ENCODE data around the gene INPP5A.

Gene INPP5A

DNA sequence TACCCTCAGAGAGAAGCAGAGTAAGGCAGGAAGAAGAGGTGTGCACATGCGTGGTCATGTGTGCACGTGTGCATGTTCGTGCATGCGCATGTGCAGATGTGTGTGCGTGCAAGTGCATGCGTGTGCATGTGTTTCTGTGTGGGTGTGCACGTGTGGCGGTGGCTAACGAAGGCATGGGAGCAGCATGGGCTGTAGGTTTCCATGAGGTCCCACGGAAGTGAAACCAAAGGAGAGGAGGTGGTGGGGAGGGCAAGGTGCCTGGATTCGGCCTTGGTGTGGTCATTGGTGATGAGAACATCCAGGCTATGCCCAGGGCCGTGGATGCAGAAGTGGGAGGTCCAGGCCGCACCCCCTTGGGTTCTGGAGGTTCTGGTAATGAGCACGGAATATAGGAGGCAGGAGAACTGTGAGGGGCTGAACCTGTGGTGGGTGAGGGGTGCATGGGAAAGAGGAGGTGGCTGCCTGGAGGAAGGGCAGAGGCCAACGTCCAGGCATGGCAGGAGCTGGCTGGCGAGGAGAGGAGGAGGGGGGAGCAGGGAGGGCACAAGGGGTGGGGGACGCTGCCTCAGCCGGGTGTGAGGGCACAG, 2.4 kb upstream of the INPP5A start:
- no peak for DNase-seq (ENCODE audit: low read depth in 2 of 2)

DNA sequence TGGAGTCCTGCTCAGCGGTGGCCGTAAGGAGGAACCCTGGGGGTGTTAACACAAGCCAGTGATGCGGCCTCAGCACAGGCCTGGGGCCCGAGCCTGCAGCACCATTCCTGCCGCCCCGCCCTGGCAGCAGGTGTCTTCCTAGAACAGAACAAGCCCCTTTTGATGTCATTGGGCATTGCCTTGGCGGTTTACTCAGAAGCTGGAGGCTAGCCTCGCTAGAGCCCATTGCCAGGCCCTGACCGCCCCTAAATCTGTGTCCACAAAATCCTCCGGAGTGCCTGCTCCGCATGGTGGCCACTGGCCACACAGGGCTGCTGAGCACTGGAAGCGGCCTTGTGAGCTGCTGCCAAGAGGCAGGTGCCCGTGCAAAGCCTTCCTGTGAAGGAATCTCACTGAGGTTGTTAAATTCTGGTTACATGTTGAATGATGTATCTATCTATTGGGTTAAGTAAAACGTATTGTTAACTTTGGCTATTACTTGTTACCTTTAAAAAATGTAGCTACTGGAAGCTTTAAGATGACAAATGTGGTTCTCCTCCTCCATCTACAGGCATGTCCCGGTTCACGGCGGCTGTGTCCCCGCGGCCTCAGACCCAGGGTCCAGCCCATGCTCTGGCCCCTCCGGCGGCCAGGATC, 1.2 kb upstream of the INPP5A start:
- DNase-seq (ENCODE audit: low read depth in 2 of 2): no peak

DNA sequence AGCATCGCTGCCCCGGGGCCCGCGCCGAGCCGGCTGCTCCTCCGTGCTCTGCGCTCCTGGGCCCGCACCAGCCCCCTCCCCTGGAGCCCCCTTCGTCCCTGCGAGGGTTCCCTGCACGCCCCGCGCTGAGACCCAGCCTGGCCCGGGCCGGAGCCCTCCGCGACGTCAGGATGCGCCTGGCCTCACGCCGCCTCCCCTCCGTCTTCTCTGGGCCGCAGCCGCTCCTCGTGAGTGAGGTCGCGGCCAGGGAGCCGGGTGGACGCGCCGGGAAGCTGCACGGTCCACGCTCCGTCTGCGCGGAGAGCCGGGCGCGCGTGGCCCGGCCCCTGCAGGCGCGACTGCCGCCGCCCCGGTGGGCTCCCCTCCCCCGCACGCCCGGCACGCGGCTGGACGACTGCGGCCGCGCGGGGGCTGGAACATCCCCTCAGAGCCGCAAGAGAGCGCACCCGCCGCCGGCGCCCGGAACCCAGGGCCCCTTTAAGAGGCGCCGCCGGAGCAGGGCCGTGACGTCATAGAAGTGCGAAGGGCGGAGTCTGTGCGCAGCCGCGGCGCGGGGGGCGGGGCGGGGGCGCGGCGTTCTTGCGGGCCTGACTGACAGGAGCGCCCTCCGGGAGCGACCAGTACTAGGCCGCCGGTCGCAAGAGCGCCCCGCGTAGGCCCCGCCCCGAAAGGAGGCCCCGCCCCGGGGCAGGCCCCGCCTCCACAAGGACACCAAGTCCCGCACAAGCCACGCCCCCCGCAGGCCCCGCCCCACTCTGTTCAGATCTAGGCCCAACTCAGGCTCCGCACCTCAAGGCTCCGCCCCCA, 507 bp upstream of the INPP5A start:
- peak; percentile 97 to 98 for DNase-seq (ENCODE audit: low read depth in 2 of 2)

DNA sequence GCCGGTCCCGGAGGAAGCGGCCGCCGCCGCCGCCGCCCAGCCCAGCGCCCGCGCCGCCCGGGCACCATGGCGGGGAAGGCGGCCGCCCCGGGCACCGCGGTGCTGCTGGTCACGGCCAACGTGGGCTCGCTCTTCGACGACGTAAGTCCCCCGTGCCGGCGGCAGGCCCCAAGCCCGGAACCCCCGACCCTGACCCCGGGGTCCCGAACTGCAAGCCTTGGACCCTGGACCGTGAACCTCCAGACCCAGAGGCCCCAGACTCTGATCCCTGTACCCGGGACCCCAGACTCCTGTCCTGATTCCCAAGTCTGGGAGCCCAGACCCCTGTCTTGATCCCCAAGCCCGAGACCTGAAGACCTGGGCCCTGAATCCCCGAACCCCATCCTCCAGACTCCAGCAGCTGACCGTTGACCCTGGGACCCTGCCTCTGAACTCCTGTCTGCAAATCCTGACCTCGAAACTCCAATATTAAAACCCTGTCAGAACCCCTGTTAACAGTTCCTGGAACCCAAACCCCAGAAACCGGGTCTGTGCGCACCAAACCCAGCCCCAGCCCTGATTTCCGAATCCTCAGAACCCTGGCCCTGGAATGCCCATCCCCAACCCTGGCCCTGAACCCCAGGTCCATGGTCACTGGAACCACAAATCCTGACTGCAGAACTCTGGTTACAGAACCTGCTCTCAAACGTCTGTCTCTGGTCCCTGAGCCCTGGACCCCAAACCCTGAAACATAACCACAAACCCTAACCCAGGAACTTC, 623 bp downstream of the INPP5A start:
- DNase-seq (ENCODE audit: low read depth in 2 of 2): no peak

DNA sequence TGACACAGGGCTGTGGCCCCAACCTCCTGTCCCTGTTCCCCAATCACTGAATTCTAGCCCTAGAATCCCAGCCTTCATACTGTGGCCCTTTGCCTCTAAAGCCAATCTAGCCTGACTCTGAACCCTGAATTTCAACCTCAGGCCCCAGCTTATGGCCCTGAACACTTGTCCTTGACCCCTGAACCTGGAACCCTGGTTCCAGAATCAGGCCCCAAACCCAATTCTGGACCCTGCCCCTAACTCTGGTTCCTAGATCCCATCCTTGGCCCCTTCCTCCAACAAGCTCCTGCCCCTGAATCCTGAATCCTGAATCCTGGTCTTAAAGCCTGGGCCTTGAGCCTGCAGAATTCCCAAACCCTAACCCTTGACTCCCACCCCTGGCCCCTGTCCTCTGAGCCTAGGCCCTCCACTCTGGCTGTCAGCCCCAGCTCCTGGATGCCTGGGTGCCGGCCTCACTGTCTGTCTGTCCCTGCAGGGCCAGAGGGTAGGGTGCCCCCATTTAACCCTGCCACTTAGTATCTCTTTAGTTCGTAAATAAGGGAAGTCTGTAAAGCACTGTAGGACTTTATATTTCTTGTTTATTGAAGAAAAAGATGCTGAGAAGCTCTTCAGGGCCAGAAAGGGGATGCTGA, 1.3 kb downstream of the INPP5A start:
- no peak for DNase-seq (ENCODE audit: low read depth in 2 of 2)

DNA sequence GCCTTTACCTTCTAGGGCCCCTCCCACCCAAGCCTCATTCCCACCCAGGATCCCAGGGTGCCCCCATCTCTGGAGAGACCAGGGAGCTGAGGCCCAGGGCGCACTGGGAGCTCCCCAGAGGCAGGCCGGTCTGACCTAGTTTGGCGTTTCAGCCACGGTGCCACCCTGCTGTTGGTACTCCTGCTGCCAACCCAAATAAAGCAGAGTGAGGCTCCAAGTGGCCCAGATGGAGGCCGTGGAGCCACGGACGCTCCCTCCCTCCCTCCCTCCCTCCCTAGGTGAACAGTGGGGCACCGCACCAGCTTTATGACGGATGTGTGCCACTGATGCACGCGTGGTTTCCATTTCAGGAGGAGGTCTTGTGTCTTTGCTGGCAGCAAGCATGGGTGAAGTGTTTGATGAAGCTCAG, 1.8 kb downstream of the INPP5A start:
- DNase-seq (ENCODE audit: low read depth in 2 of 2): no peak

DNA sequence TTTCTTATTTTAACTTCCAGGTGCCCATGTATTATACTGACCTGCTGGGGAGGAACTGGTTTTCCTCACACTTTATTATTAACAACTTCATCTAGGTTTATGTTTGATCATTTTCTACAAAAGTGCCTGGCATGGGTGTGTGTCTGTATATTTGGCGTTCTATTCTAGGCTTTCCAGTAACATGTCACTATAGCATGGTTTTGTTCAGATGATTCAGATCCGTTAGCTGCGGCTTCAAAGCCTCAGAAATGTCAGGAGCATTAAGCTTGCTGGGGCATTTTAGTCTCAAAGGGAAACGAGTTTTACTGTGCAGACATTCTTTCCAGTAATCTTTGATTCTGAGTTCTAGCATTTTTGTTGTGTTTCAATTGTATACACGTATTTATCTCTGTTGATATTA, 2.3 kb downstream of the INPP5A start:
- peak in 1 of 2 experiments; percentile 32 for DNase-seq (ENCODE audit: low read depth in 2 of 2)

DNA sequence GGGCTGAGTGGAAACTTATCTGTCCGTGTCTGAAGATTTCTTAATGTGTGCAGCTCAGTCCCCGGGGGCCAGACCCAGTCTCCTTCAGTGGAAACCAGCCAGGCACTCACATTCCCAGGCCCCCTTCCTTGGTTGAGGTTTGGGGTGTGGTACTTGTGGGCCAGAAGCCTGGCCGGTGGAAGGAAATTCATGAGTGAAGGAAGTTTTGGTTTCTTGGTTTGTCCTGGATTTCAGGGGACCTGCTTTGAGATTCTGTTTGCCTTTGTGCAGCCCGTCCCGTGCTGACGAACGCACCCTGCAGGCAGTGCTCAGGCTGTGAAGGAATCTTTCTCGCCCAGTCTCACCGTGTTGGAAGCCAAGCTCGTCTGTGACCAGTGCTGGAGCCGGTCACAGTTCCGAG, 2.9 kb downstream of the INPP5A start:
- no peak for DNase-seq (ENCODE audit: low read depth in 2 of 2)

DNA sequence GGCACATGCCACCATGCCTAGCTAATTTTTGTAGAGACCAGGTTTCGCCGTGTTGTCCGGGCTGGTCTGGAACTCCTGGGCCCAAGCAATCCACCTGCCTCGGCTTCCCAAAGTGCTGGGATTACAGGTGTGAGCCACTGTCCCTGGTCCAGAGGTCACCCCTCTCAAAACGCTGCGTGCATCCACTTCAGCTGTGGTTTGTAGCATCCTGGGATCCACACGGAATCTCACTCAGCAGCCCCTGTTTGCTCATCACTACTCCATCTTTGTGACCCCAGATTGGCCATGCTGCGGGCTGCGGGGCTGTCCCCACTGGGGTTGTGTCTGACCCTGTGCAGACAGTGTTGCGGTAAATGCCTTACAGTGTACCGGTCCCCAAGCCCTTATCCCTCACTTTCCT, 3.5 kb downstream of the INPP5A start:
- no peak for DNase-seq (ENCODE audit: low read depth in 2 of 2)

DNA sequence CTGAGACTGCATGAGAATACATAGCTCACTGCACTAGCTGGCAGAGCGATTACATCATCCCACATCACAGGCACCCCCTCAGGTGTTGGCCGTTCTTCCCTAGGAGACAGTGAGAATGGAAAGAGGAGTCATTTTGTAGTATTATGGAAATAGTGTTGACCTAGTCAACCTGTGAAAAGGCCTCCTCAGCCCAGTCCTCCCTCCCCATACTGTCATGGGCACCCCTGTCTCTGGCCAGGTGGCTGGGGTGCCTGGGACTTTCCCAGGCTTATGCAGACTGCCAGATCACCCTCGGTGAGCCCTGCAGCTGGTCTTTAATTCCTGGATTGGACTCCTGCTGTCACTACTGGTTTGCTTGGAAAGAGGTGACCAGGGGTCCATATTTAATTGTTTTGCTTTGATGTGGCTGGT, 4.0 kb downstream of the INPP5A start:
- DNase-seq (ENCODE audit: low read depth in 2 of 2): no peak

DNA sequence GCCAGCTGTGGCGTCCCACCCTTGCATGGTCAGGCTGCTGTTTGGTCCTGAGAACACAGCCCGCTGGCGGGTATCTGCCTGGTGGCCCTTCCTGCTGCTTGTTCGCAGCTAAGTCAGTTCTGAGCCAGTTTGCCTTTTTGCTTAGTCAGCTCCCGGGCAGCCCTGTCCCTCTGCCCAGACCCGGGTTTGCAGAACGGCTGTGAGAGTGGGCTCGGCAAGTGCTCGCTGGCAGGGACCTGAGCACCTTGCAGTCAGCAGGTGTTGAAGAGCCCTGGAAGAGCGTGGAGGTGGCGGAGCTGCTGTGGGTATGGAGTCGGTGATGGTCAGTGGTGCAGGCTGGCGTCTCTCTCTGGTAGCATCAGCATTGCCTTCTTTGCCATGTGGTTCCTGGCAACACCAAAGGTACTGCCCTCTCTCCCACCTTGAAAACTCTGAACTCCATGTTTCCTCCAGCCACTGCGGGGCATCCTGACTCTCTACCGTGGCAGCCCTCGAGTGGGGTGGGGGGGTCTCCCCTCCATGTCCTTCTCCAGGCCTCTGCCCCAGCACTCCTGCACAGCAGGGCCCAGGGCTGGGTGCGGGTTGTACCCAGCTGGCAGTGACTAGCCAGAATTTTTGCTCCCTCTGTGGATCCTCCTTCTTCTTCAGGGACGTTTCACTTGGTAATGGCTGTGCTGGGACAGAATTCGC, 4.6 kb downstream of the INPP5A start:
- no peak for DNase-seq (ENCODE audit: low read depth in 2 of 2)

DNA sequence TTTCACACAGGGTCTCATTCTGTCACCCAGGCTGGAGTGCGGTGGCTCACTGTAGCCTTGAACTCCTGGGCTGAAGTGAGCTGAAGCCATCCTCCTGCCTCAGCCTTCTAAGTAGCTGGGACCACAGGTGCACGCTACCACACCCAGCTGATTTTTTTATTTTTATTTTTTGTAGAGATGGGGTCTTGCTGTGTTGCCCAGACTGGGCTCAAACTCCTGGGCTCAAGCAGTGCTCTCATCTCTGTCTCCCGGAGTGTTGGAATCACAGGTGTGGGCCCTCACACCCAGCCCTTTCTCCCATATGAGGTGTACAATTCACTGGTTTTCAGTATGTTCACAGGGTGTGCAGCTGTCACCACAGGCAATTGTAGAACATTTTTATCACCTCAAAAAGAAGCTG, 5.2 kb downstream of the INPP5A start:
- no peak for DNase-seq (ENCODE audit: low read depth in 2 of 2)

DNA sequence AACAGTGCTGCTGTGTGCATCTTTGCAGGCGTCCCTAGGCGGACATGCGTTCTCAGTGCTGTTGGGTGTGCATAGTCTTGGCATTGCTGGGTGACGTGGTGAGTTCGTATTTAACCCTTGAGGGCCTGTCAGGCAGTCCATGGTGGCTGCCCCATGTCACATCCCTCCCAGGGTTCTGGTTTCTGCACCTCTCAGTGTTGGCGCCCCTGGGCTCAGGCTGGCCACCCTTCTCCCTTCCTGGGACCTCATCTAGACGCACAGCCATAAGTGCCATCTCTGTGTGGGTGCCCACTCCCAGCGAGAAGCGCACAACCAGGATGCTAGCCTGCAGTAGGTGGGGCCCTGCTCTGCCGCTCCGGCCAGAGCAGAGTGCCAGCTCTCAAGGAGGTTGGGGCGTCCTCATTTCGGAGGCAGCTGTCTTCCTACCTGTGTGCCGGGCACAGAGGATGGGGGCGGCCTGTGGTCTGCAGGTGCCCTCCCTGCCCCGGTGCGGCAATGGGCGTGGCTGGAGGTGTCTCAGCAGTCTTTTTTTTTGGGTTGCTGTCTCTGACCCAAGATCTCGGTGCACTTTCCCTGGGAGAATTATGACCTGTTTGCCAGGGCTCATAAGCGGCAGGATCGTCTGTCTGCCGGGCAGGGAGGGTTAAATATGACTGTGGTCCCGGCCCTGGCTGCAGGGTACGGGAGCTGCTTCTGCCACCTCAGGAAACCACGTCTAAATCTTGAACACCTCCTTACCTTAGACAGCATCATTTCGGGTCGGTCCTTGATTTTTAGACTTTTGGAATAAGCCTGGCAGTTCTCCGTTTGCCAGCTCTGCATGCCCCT, 6.5 kb downstream of the INPP5A start:
- no peak for DNase-seq (ENCODE audit: low read depth in 2 of 2)

DNA sequence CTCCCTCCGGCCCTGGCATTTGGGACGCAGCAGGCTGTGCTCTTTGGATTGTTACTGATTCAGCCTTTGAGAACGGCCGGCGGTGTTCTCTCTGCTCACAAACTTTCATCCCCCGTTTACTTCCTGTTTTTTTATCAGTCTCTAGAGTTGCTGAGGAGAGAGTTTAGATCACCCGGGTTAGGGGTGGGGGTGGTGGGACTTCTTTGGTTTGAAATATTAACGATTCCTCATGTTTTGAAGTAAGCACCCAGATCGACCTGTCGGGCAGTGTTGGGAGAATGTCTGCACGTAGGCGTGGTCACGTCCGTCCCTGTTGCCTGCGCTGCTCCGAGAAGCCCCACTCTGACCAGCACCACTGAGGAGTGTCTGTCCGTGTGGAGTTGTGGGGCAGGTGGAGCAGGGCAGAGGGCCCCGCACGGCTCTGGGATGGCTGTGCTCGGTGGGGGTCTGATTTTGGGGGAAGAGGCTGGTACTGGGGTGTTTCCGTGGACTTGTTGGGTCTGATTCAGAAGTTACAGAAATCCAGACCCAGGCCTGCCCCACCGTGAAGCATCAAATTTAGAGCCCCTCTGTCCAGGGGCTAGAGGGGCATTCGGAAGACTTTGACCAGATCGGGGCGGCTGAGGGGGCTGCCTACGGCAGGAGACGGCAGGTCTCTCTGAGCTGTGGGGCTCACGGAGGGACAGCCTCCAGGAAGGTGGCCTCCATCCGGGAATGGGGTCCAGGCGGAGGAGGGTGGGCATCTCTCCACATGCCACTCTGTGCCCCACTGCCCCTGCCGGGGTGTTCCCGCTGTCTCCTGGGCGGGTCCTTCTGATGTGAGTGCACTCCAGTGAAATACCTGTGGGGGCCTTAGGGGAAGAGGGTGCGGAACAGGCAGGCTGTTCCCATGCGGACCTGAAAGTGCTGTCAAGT, 7.4 kb downstream of the INPP5A start:
- no peak for DNase-seq (ENCODE audit: low read depth in 2 of 2)

DNA sequence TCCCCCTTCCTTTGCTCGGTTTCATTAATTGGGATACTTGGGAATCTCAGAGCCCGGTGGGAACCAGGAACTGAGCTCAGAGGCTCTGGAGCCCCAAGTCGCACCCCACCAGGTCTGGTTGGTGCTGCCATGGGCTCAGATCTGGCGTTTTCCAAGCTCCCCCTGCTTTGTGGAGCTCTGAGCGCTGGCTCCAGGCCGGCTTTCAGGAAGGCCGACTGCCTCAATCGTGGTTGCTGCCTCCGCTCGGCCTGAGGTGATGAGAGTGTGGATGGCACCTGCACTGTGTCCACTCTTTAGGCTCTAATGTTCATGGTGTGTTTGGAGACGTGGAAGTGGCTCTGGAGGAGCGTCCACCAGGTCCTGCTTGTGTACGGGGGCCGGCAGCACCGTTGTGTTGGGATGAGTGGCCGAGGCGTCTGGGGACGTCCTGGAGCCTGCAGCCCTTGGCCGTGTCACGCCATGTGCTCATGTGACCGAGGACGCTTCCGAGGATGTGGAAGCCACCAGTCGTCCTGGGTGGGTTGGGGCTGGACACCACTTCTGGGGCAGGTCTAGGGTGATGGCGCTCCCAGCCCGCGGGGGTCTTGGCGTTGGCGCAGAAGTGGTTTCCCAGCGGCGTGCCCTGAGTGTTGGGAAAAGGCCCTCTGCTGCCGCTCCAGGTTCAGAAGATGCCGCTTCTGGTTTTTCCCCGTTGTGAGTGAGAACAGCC, 8.2 kb downstream of the INPP5A start:
- DNase-seq (ENCODE audit: low read depth in 2 of 2): no peak

DNA sequence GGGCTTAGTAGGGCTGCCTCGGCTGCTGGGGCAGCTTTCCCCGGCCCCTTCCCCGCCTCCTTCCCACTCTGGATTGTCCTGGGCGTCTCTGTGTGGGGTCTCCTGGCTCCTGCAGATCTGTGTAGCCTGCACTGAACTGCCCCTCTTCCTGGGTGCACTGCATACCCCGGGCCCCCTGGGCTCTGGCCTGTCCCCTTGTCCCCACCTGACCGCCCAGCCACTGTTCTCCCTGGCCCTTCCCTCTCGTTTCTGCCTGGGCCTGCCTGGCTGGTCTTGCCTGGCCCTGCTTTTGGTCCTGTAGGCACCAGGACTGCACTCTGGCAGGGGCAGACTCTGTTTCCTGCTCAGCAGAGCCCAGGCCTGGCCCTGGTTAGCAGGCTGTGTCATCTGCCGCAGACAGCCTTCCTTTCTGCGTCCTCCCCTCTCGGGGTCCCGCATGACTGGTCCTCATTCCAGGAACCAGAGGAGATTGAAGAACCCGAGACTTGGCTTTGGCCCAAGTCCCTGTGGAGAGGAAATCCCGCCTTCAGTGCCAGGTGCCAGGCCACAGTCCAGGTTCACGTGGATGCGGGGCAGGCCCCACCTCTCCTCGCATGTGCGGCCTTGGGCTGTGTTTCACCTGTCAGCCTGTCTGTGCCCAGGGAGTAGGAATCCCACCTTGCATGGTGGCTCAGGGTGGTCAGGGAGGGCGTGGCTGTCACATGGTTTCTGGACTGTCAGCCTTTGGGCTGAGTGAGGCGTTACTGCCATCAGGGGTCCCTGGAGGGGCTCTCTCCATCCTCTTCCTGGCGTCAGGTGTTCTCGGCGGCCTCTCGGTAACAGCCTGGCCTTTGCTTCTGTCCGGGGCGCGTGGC, 9.2 kb downstream of the INPP5A start:
- no peak for DNase-seq (ENCODE audit: low read depth in 2 of 2)

DNA sequence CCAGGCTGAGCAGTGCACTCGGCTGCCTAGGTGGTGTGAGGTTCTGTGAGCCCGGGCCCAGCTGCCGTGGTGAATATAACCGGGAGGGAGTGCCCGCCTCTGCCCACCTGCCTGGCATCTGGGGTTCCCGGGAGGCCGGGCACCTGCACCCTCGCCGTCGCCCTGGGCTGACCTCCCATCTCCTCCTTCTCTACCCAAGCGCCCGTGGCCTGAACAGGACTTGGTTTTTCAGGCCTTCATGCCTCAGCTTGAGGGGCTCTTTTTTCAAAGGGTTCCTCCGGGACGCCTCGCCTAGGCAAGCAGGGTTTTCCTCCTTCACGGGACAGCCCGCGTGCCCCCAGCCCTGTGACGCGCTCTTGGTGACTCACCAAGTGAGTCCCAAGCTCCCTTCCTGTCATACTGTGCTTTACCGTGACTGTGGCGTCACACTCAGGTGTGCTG, 9.9 kb downstream of the INPP5A start:
- no peak for DNase-seq (ENCODE audit: low read depth in 2 of 2)
